Ishikawa (cell line): Measurements from ENCODE around the gene PMIS2.

Source experiments
- CEBPB ChIP-seq: IDR thresholded peaks from 2 replicates; pipeline ENCODE4 v1.6.1; 2012
- CREB1 ChIP-seq: IDR thresholded peaks from 2 replicates; pipeline ENCODE4 v1.6.1; 2012; ENCODE audit warnings: low read depth
- EGR1 ChIP-seq: IDR thresholded peaks from 2 replicates; pipeline ENCODE4 v1.6.1; 2012
- EP300 ChIP-seq: IDR thresholded peaks from 2 replicates; pipeline ENCODE4 v1.6.1; 2012; ENCODE audit warnings: borderline replicate concordance
- FOXM1 ChIP-seq: IDR thresholded peaks from 2 replicates; pipeline ENCODE4 v1.6.1; 2012; ENCODE audit warnings: low read depth, borderline replicate concordance
- NFIC ChIP-seq: IDR thresholded peaks from 2 replicates; pipeline ENCODE4 v1.6.1; 2012
- RAD21 ChIP-seq: IDR thresholded peaks from 2 replicates; pipeline ENCODE4 v1.6.1; 2012; ENCODE audit warnings: low read depth
- TAF1 ChIP-seq: IDR thresholded peaks from 2 replicates; pipeline ENCODE4 v1.6.1; 2012; ENCODE audit warnings: low read depth, mild to moderate bottlenecking
- TCF12 ChIP-seq: IDR thresholded peaks from 2 replicates; pipeline ENCODE4 v1.6.1; 2012; ENCODE audit warnings: low read depth
- TEAD4 ChIP-seq: IDR thresholded peaks from 2 replicates; pipeline ENCODE4 v1.6.1; 2012
- YY1 ChIP-seq: IDR thresholded peaks from 2 replicates; pipeline ENCODE4 v1.6.1; 2012; ENCODE audit warnings: low read depth
- ZBTB7A ChIP-seq: IDR thresholded peaks from 2 replicates; pipeline ENCODE4 v1.6.1; 2012; ENCODE audit warnings: low read depth
- TF ChIP-seq, protein P1 (sequence below): IDR thresholded peaks from 2 replicates; pipeline ENCODE4 v1.6.1; 2012
- TF ChIP-seq, protein P2 (sequence below): IDR thresholded peaks from 2 replicates; pipeline ENCODE4 v1.6.1; 2012; ENCODE audit warnings: low read depth, mild to moderate bottlenecking
- TF ChIP-seq, protein P3 (sequence below): IDR thresholded peaks from 2 replicates; pipeline ENCODE4 v1.6.1; 2012

PMIS2 gene

DNA sequence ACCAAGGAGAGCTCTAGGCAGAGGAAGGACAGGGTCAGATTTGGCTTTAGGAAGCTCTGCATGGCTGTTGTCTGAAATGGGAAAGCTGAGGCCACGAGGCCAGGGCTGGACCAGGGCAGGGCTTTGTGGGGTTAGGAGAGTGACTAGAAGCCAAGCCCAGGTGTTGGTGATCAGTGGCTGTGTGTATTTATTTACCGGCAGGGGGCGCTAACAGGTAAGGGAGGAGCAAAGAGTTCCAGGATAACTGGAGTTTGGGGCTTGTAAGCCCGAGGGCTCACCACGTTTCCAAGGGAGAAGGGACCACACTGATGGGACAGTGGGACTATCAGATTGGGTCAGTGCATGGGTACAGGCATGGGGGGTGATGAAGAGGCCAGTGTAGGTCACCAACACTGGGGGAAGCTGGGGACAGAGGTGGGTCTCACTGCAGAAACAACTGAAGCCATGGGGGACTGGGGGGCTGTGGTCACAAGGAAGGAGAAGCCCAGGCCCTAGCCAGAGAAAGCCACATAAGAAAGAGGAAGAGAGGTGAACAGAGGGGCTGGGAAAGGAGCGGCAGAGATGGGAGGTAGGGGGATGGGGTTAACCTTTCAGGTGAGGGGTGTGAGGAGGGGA is 36.7 kb upstream of the PMIS2 start:
- TF ChIP-seq, protein P1, sequence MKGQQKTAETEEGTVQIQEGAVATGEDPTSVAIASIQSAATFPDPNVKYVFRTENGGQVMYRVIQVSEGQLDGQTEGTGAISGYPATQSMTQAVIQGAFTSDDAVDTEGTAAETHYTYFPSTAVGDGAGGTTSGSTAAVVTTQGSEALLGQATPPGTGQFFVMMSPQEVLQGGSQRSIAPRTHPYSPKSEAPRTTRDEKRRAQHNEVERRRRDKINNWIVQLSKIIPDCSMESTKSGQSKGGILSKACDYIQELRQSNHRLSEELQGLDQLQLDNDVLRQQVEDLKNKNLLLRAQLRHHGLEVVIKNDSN, result no peak
- TF ChIP-seq RAD21, result peak; percentile 76

DNA sequence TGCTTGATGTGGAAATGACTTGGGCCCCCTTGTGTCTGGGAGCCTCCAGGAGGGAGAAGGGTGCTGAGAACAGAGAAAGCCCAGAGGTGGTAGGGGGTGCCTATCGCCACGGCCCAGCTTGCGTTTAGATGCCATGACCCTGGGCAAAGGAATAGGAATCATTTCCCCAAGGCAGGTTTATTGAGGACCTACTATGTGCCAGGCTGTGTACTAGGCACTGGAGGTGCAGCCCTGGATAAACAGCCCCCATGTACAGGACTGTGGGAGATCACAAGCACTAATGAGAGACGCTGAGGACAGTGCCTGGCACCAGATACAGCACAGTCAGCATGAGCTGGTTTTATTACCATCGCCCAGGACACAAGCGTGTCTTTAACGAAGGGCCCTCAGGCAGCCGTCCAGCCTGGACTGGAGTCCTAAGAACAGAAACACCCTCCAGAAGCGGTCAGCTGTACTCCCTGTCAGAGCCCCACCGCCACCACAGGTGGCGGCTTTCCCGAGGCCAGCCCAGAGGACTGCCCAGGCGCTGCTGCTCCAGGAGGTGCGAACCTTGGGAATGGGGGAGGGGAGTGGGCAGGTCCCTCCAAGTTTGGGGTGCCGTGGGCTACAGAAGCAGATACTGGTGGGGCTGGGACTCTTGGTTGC is 36.0 kb upstream of the PMIS2 start:
- TF ChIP-seq NFIC (no peak), YY1 (no peak), TAF1 (no peak), TCF12 (no peak), FOXM1 (no peak), EGR1 (no peak), EP300 (no peak), RAD21 (no peak), ZBTB7A (no peak), CEBPB (no peak), TEAD4 (no peak), CREB1 (no peak)
- TF ChIP-seq, protein P1, result no peak
- TF ChIP-seq, protein P2, sequence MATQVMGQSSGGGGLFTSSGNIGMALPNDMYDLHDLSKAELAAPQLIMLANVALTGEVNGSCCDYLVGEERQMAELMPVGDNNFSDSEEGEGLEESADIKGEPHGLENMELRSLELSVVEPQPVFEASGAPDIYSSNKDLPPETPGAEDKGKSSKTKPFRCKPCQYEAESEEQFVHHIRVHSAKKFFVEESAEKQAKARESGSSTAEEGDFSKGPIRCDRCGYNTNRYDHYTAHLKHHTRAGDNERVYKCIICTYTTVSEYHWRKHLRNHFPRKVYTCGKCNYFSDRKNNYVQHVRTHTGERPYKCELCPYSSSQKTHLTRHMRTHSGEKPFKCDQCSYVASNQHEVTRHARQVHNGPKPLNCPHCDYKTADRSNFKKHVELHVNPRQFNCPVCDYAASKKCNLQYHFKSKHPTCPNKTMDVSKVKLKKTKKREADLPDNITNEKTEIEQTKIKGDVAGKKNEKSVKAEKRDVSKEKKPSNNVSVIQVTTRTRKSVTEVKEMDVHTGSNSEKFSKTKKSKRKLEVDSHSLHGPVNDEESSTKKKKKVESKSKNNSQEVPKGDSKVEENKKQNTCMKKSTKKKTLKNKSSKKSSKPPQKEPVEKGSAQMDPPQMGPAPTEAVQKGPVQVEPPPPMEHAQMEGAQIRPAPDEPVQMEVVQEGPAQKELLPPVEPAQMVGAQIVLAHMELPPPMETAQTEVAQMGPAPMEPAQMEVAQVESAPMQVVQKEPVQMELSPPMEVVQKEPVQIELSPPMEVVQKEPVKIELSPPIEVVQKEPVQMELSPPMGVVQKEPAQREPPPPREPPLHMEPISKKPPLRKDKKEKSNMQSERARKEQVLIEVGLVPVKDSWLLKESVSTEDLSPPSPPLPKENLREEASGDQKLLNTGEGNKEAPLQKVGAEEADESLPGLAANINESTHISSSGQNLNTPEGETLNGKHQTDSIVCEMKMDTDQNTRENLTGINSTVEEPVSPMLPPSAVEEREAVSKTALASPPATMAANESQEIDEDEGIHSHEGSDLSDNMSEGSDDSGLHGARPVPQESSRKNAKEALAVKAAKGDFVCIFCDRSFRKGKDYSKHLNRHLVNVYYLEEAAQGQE, result no peak
- TF ChIP-seq, protein P3, sequence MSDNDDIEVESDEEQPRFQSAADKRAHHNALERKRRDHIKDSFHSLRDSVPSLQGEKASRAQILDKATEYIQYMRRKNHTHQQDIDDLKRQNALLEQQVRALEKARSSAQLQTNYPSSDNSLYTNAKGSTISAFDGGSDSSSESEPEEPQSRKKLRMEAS, result no peak

DNA sequence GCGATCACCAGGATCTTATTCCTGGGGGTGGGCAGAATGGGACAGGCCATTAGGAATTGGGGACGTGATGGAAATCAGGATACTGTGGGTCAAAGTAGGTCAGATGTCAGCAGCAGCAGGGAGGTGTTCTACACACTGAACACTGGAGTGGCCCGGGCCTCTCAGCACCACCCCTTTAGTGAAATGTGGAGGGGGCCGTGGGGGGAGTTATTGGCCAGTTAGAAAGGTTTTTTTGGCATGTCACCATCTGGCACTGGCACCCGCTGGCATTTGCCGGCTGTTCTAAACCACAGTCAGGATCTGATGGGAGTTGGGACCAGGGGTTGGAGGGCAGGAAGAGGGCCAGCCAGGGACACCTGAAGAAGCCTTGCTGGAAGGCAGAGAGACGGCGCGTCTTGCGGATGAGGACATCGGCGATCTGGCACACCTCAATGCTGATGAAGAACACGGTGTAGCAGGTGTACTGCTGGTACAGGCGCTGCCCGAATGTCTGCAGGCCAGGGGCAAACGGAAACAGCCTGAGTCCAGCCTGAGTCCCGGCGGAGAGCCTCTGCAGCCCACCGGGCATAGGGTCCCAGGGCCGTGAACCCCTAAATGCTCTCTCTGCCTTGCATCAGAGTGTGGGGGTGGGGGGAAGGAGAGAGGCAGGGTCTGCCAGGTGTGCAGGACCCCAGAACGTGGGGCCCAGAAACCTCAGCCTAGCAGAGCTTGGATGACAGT is 34.7 kb upstream of the PMIS2 start:
- TF ChIP-seq RAD21, result no peak
- TF ChIP-seq CEBPB, result no peak
- TF ChIP-seq TEAD4, result no peak
- TF ChIP-seq FOXM1, result no peak
- TF ChIP-seq, protein P1, result no peak
- TF ChIP-seq EP300, result no peak
- no peak for TF ChIP-seq ZBTB7A
- TF ChIP-seq TAF1, result no peak
- TF ChIP-seq NFIC, result no peak
- TF ChIP-seq EGR1, result no peak
- TF ChIP-seq TCF12, result no peak
- TF ChIP-seq, protein P2, result no peak
- no peak for TF ChIP-seq YY1
- TF ChIP-seq, protein P3, result no peak
- no peak for TF ChIP-seq CREB1

DNA sequence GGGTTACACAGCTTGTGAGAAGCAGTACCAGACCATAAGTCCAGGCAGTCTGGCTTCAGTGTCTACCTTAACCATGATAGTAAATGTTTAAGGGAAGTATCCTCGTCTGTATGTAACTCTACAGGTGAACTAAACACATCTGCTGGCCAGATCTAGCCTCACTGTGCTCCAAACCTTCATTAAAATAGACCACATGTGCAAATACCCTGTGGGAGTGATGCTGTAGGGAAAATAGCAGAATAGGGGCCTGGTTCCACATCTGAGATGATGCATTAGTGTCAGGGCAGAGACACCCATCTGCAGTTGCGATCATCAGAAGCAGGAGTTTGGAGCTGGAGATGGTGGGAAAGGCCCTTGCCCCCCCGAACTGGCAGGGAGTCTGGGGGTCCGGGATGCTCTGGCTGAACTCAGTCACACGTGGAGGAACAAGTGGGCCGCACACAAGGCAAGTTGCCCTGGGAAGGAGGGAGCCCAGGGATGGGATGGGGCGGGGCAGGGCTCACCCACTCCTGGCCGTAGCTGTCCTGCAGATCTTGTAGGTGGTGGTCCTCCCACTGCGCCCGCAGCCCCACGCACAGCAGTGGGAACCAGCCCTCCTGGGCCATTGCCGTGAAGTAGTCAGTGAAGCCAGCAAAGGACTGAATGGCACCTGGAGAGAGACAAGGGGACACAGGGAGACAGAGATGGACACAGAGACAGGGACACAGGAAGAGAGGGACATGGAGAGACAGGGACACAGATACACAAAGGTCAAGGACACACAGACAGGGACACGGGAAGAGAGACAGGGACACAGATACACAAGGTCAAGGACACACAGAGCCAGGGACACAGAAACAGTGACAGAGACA is 33.2 kb upstream of the PMIS2 start:
- TF ChIP-seq YY1 (no peak), NFIC (no peak), RAD21 (no peak), TCF12 (no peak), CREB1 (no peak), TEAD4 (no peak), ZBTB7A (no peak), FOXM1 (no peak), TAF1 (no peak), EGR1 (no peak), CEBPB (no peak), EP300 (no peak)
- TF ChIP-seq, protein P3, result no peak
- TF ChIP-seq, protein P1, result no peak
- TF ChIP-seq, protein P2, result no peak
